Transverse colon (tissue), 3 donors: ENCODE measurements around the gene GALNT9.

Source experiments
- CTCF ChIP-seq, 5 experiments: fragments of 200-600 bp in 3 of 5; fragments of 450-650 bp in 2 of 5; sonication (generic) in 3 of 5; IDR thresholded peaks; 1 replicate in 2 of 5; 2 replicates in 3 of 5; pipeline ENCODE4 v1.5.1; 2016 to 2017; ENCODE audit warnings: antibody characterized with exemption in 5 of 5, inconsistent platforms in 3 of 5, mild to moderate bottlenecking in 2 of 5, moderate library complexity in 1 of 5
- EP300 ChIP-seq: sonication (generic); formaldehyde crosslinking; IDR thresholded peaks from one replicate; pipeline ENCODE4 v1.6.1; 2017; ENCODE audit warnings: antibody characterized with exemption, low read depth
- POLR2A ChIP-seq: fragments of 450-650 bp; IDR thresholded peaks from one replicate; pipeline ENCODE4 v1.6.1; 2016; ENCODE audit warnings: antibody characterized with exemption, mild to moderate bottlenecking, moderate library complexity

- TF ChIP-seq CTCF (IDR thresholded peaks at IDR 0.05) = no peak
- no peak for TF ChIP-seq EP300
- TF ChIP-seq POLR2A = no peak
Observed at GRCh38 chr12:132290203-132290540, 39.2 kb downstream of the GALNT9 start.
